ENCODE data around the gene GPR84. TPM values are rescaled to one million over a fixed set of nuclear protein-coding genes. Genes with fewer than 3 reads are reported as not detected.
A peak's percentile ranks its signal among the peaks of the same experiment; 100 is the strongest.
"Not testable (repeated sequence)": the region's sequence is repeated elsewhere in the genome, so short reads cannot be mapped to it uniquely, and the experiment has no call there.

Gene GPR84
- total RNA-seq, 1 donor from 2014 or later = not detected

- no peak for DNase-seq (ENCODE audit: low read depth)
Measured at GRCh38 chr12:54328595-54329337, 35.5 kb downstream of the GPR84 start.

GRCh38 chr12:54325442-54326109 is 38.7 kb downstream of the GPR84 start:
- DNase-seq (ENCODE audit: low read depth) = not testable (repeated sequence)

GRCh38 chr12:54324617-54325441 is 39.5 kb downstream of the GPR84 start, which contains the start of gene COPZ1:
Gene COPZ1 (plus strand): TSS chr12:54325131. CDS start chr12:54325164, 33 bp downstream.
- DNase-seq (ENCODE audit: low read depth) = peak; percentile 100

- DNase-seq (ENCODE audit: low read depth) = no peak
Measured at GRCh38 chr12:54321363-54321762, 42.9 kb downstream of the GPR84 start.

MicroRNA genes within 50 kb of the gene (microRNA counts, 767-probe panel; counts per million panel counts)
- 10,574 counts per million, percentile 47 among the panel's probes with 10 or more counts for microRNA hsa-miR-148b-3p

Small RNA genes within 50 kb of the gene (microRNA-seq; reads per million reads assigned to microRNA genes)
- gene MIR148B = 123 reads per million, percentile 59 among the genes with 10 or more reads in this experiment

Other genes with a start within 250 kb of the GPR84 start
- 45.1 and 46.9 TPM in 2 replicates for gene SMUG1, start 175.5 kb downstream of the GPR84 start, total RNA-seq
- gene CBX5, start 84.4 kb downstream of the GPR84 start, total RNA-seq = 41.6 and 48.6 TPM in 2 replicates
- gene HNRNPA1, start 83.8 kb downstream of the GPR84 start, total RNA-seq = 183 and 272 TPM in 2 replicates
- gene NFE2, start 63.5 kb downstream of the GPR84 start, total RNA-seq = 1.1 and 1.4 TPM in 2 replicates
- gene COPZ1, start 39.4 kb downstream of the GPR84 start, total RNA-seq = 228 and 256 TPM in 2 replicates
- gene ZNF385A, start 20.2 kb upstream of the GPR84 start, total RNA-seq = 2.3 and 4.1 TPM in 2 replicates
- 156 and 221 TPM in 2 replicates for gene ITGA5, start 54.8 kb upstream of the GPR84 start, total RNA-seq
- not detected in 2 replicates for gene GTSF1, start 109.1 kb upstream of the GPR84 start, total RNA-seq
- not detected in 2 replicates for gene NCKAP1L, start 133.3 kb upstream of the GPR84 start, total RNA-seq
- gene PDE1B, start 185.1 kb upstream of the GPR84 start, total RNA-seq = 0.03 TPM in 1 of 2 replicates, not detected in the other
- gene PPP1R1A, start 224.2 kb upstream of the GPR84 start, total RNA-seq = 0.21 and 0.83 TPM in 2 replicates

Measured in myocyte (in vitro differentiated cells).